Breast epithelium (tissue), 4 donors: ENCODE data around the gene FBXL7. TPM values are rescaled to one million over a fixed set of nuclear protein-coding genes. Genes with fewer than 3 reads are reported as not detected.

Source experiments
- DNase-seq, 2 donors: peaks; one replicate each; pipeline ENCODE4 v3.0.0-alpha.2; 2019; ENCODE audit warnings: low spot score in 2 of 2
- H3K27ac ChIP-seq, 2 donors: fragments of 200-600 bp; sonication (generic) in 1 of 2; one replicate each; pipeline ENCODE4 v1.5.1; 2016 to 2019; ENCODE audit warnings: mild to moderate bottlenecking in 1 of 2
- H3K27me3 ChIP-seq, 2 donors: fragments of 200-600 bp; sonication (generic) in 1 of 2; one replicate each; pipeline versions ENCODE4 v1.5.1 to v1.6.0; 2017 to 2019; ENCODE audit warnings: control low read depth in 1 of 2, mild to moderate bottlenecking in 1 of 2
- H3K36me3 ChIP-seq: fragments of 200-600 bp; one replicate; pipeline ENCODE4 v1.5.1; 2019
- H3K4me1 ChIP-seq, 2 donors: fragments of 200-600 bp; sonication (generic); one replicate each; pipeline ENCODE4 v1.5.1; 2016 to 2019; ENCODE audit warnings: control low read depth in 1 of 2
- H3K4me3 ChIP-seq, 3 donors: fragments of 200-600 bp; sonication (generic); 1 replicate in 2 of 3; 2 replicates in 1 of 3; pipeline ENCODE4 v1.5.1; 2016 to 2019; ENCODE audit warnings: mild to moderate bottlenecking in 3 of 3, moderate library complexity in 2 of 3
- H3K9me3 ChIP-seq, 2 donors: fragments of 200-600 bp; sonication (generic) in 1 of 2; one replicate each; pipeline ENCODE4 v1.5.1; 2016 to 2019; ENCODE audit warnings: control low read depth in 1 of 2
- POLR2A ChIP-seq: fragments of 450-650 bp; IDR thresholded peaks from one replicate; pipeline ENCODE4 v1.6.1; 2016; ENCODE audit warnings: antibody characterized with exemption, mild to moderate bottlenecking, moderate library complexity
- POLR2AphosphoS5 ChIP-seq, 3 donors: sonication (generic); formaldehyde crosslinking; IDR thresholded peaks; one replicate each; pipeline ENCODE4 v1.6.1; 2017; ENCODE audit warnings: antibody characterized with exemption in 3 of 3
- intact Hi-C: fragments of 100-400 bp; cut with DNase I; formaldehyde crosslinking; loops from one replicate; pipeline ENCODE4 v1.15.1; 2023; ENCODE audit warnings: low total_unique reads
- total RNA-seq, 3 donors: library from RNA; depleted of rRNA; stranded (reverse); fragments of >200 nt; gene quantifications; one replicate each; pipeline ENCODE4 v1.1.0, GENCODE V29; 2016
- TF ChIP-seq, protein P1 (sequence below), 3 donors: fragments of 450-650 bp; IDR thresholded peaks; one replicate each; pipeline ENCODE4 v1.5.1; 2016 to 2017; ENCODE audit warnings: antibody characterized with exemption in 3 of 3, mild to moderate bottlenecking in 3 of 3, moderate library complexity in 3 of 3

FBXL7 gene
- total RNA-seq, 3 donors from 2014 or later: 6.9 to 17.3 (median 10.8) TPM

DNA sequence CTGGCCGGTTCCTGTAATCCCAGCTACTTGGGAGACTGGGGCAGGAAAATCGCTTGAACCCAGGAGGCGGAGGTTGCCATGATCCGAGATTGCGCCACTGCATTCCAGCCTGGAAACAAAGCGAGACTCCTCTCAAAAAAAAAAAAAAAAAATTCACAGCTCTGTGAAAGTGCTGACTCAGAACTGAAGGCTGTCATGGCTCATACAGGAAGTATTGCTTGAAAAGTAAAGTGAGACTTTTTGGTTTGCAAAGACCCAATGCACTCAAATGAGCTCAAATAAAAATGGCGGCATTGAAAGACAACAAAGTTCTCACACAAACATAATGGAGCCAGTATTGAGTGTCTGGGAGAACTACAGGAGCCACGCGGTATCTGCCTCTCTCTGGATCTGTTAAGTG lies 202.1 kb downstream of the FBXL7 start:
- intact Hi-C loops: no loop called here
- no peak for DNase-seq

DNA sequence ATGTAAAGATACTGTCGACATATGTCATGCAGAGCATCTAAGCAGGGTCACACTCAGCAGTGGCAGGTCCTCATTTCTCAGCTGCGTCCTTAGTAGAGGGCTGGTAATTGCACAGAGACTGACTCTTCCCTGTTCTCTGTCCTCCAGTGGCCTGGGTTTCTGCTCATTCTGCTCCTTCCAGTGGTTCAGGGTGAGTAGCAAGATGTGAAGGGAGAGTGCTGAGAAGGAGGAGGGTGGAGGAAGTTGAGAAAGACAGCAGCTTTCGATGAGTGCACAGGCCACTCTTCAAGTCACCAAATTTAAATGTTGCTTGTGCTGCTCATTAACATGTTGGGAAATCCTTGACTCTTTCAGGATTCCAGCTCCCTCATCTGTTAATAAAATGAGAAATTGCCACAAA lies 203.9 kb downstream of the FBXL7 start:
- Histone ChIP-seq H3K27me3 (no peaks in the 10 kb centered on the region), H3K4me1 (no peaks in the 10 kb centered on the region), H3K4me3 (no peak overlapping the region), H3K27ac (no peak overlapping the region), H3K36me3 (no peaks in the 10 kb centered on the region), H3K9me3 (no peaks in the 10 kb centered on the region)
- TF ChIP-seq, protein P1, sequence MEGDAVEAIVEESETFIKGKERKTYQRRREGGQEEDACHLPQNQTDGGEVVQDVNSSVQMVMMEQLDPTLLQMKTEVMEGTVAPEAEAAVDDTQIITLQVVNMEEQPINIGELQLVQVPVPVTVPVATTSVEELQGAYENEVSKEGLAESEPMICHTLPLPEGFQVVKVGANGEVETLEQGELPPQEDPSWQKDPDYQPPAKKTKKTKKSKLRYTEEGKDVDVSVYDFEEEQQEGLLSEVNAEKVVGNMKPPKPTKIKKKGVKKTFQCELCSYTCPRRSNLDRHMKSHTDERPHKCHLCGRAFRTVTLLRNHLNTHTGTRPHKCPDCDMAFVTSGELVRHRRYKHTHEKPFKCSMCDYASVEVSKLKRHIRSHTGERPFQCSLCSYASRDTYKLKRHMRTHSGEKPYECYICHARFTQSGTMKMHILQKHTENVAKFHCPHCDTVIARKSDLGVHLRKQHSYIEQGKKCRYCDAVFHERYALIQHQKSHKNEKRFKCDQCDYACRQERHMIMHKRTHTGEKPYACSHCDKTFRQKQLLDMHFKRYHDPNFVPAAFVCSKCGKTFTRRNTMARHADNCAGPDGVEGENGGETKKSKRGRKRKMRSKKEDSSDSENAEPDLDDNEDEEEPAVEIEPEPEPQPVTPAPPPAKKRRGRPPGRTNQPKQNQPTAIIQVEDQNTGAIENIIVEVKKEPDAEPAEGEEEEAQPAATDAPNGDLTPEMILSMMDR (IDR thresholded peaks at IDR 0.05): no peak
- TF ChIP-seq POLR2A (no peak), POLR2AphosphoS5 (IDR thresholded peaks at IDR 0.05) (no peak)
- intact Hi-C loops: no loop called here
- no peak for DNase-seq

More for the DNA sequence above, 202.1 kb downstream of the FBXL7 start:
- H3K36me3 ChIP-seq: no peaks in the 10 kb centered on the region
- no peak overlapping the region for H3K4me3 ChIP-seq
- H3K9me3 ChIP-seq: no peaks in the 10 kb centered on the region
- no peaks in the 10 kb centered on the region for H3K27me3 ChIP-seq
- TF ChIP-seq, protein P1 (IDR thresholded peaks at IDR 0.05): no peak
- H3K4me1 ChIP-seq: no peaks in the 10 kb centered on the region
- H3K27ac ChIP-seq: no peak overlapping the region

DNA sequence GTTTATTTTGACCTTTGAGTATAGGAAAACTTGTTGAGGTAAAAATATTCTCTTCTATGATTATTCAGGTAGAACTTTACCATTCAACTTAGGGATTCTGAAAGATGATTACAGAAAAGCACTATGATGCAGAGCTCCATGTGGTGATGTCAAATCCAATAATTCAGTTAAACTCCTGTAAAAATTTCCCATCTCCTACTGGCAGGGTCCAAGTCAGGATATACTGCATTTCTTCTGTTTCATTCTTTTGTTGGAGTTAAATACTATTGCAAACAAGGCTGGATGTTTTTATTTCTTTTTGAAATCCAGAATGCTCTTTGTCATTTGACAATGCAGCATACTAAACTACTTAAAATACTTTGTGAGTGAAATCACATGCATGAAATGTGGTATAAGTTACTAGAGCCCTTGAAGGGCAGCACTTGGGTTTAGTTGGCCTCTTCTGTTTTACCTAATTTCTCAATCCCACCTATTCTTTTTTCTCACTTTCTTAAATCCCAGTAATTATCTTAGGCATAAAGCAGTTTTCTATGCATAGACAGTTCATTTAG lies 204.5 kb downstream of the FBXL7 start:
- no peaks in the 10 kb centered on the region for H3K4me1 ChIP-seq
- TF ChIP-seq, protein P1 (IDR thresholded peaks at IDR 0.05): no peak
- no peak for TF ChIP-seq POLR2AphosphoS5 (IDR thresholded peaks at IDR 0.05)
- no peak for TF ChIP-seq POLR2A

GRCh38 chr5:15707631-15708030 lies 207.7 kb downstream of the FBXL7 start:
- Histone ChIP-seq H3K4me3 (no peak overlapping the region), H3K9me3 (no peaks in the 10 kb centered on the region), H3K27me3 (no peaks in the 10 kb centered on the region), H3K36me3 (no peaks in the 10 kb centered on the region), H3K27ac (no peak overlapping the region), H3K4me1 (no peaks in the 10 kb centered on the region)
- intact Hi-C loops: no loop called here
- TF ChIP-seq POLR2AphosphoS5 (IDR thresholded peaks at IDR 0.05) (no peak), POLR2A (no peak)
- TF ChIP-seq, protein P1 (IDR thresholded peaks at IDR 0.05): no peak
- no peak for DNase-seq

More for the DNA sequence above, 204.5 kb downstream of the FBXL7 start:
- no peaks in the 10 kb centered on the region for H3K36me3 ChIP-seq
- H3K27me3 ChIP-seq: no peaks in the 10 kb centered on the region
- no peak overlapping the region for H3K27ac ChIP-seq
- DNase-seq: no peak
- H3K4me3 ChIP-seq: no peak overlapping the region
- no peaks in the 10 kb centered on the region for H3K9me3 ChIP-seq
- intact Hi-C loops: no loop called here

DNA sequence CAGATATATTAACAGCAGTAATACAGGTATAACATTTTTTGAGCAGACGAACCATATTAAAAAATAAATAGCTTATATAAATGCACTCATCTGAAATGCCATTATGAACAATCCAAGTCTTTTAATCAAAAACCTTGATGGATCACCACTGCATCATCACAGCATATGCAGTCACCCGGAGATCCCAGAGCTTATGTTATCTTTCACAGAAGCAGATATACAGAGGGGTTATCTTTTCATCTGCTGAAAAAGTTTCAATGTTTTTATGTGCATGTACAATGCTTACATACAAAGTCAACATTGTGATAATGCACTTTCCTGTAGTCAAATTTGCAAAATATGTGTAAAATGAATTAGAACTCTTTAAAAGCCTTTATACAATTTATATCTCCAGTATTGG lies 211.9 kb downstream of the FBXL7 start:
- Histone ChIP-seq H3K4me3 (no peak overlapping the region), H3K4me1 (no peaks in the 10 kb centered on the region), H3K36me3 (no peaks in the 10 kb centered on the region), H3K9me3 (no peaks in the 10 kb centered on the region), H3K27me3 (no peaks in the 10 kb centered on the region), H3K27ac (no peak overlapping the region)
- intact Hi-C loops: no loop called here
- DNase-seq: no peak
- TF ChIP-seq, protein P1 (IDR thresholded peaks at IDR 0.05): no peak
- no peak for TF ChIP-seq POLR2AphosphoS5 (IDR thresholded peaks at IDR 0.05)
- TF ChIP-seq POLR2A: no peak
